Kidney epithelial cell (primary cell): Measurements from ENCODE around the gene RSBN1L. TPM values are rescaled to one million over a fixed set of nuclear protein-coding genes. Genes with fewer than 3 reads are reported as not detected.

ENCODE experiments used
- DNase-seq: peaks from one replicate; pipeline ENCODE4 v3.0.0-alpha.2; 2010; ENCODE audit warnings: low read depth
- H3K27me3 ChIP-seq: 2 replicates; pipeline ENCODE4 v1.6.0; 2011; ENCODE audit warnings: low read length; ENCODE audit not compliant: control insufficient read depth, insufficient read depth
- H3K36me3 ChIP-seq: 2 replicates; pipeline ENCODE4 v1.5.1; 2011; ENCODE audit warnings: low read length; ENCODE audit not compliant: control insufficient read depth, insufficient read depth
- H3K4me3 ChIP-seq: 2 replicates; pipeline ENCODE4 v1.5.1; 2011; ENCODE audit warnings: low read depth, mild to moderate bottlenecking, control low read depth, low read length
- total RNA-seq: library from RNA; depleted of rRNA; stranded (reverse); fragments of >200 nt; gene quantifications from 2 replicates; pipeline ENCODE4 v1.2.3, GENCODE V29; 2015
- TF ChIP-seq, protein P1 (sequence below): IDR thresholded peaks from 2 replicates; pipeline ENCODE4 v1.5.1; 2011; ENCODE audit warnings: mild to moderate bottlenecking, moderate library complexity, low read length, control low read depth, inconsistent platforms; ENCODE audit not compliant: insufficient read depth, poor library complexity, severe bottlenecking

Gene RSBN1L
- total RNA-seq, 1 donor from 2014 or later: 8.7 TPM

DNA sequence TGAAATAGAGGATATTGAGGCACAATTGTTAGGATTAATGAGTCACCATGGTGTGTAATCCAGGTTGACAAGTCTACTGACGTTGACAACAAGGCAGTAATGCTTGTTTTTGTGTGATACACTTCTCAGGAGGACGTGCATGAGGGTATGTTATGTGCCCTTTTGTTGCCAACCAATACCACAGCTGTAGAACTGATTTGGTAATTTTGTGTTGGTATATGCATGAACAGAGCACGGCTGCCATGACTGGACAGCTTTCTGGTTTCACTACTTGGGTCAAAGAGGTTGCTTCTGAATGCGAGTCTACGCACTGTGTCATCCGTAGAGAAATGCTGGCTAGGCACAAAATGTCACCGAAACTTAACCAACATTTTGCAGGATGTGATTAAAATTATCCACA lies 135.2 kb downstream of the RSBN1L start:
- TF ChIP-seq, protein P1, sequence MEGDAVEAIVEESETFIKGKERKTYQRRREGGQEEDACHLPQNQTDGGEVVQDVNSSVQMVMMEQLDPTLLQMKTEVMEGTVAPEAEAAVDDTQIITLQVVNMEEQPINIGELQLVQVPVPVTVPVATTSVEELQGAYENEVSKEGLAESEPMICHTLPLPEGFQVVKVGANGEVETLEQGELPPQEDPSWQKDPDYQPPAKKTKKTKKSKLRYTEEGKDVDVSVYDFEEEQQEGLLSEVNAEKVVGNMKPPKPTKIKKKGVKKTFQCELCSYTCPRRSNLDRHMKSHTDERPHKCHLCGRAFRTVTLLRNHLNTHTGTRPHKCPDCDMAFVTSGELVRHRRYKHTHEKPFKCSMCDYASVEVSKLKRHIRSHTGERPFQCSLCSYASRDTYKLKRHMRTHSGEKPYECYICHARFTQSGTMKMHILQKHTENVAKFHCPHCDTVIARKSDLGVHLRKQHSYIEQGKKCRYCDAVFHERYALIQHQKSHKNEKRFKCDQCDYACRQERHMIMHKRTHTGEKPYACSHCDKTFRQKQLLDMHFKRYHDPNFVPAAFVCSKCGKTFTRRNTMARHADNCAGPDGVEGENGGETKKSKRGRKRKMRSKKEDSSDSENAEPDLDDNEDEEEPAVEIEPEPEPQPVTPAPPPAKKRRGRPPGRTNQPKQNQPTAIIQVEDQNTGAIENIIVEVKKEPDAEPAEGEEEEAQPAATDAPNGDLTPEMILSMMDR: no peak
- Histone ChIP-seq H3K27me3 (no peaks in the 10 kb centered on the region), H3K4me3 (no peak overlapping the region), H3K36me3 (no peaks in the 10 kb centered on the region)
- DNase-seq: no peak

DNA sequence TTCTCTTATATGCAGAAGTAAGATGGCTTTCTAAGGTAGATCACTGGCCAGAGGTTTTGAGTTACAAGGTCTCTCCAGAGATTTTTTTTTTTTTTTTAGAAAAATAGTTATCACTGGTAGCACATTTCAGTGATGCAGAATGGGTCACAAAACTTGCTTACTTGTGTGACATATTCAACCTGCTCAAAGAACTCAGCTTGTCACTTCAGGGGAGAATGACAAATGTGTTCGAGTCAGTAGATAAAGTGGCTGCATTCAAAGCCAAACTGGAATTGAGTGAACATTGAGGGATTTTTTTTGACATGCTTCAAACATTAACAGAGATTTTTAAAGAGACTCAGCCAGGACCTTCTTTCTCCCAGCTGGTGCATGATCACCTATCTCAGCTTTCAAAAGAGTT lies 135.7 kb downstream of the RSBN1L start:
- Histone ChIP-seq H3K27me3 (no peaks in the 10 kb centered on the region), H3K4me3 (no peak overlapping the region), H3K36me3 (no peaks in the 10 kb centered on the region)
- TF ChIP-seq, protein P1: no peak
- no peak for DNase-seq

Other genes starting within 250 kb of the RSBN1L start
- 57.7 and 58.8 TPM in 2 replicates for gene PTPN12, start 159.2 kb upstream of the RSBN1L start, total RNA-seq
- 6.8 and 11.9 TPM in 2 replicates for gene TMEM60, start 102.0 kb downstream of the RSBN1L start, total RNA-seq
- gene PHTF2, start 102.3 kb downstream of the RSBN1L start, total RNA-seq: 7.3 and 8.1 TPM in 2 replicates